ENCODE results near the gene CYP1A2. TPM values are rescaled to one million over a fixed set of nuclear protein-coding genes. Genes with fewer than 3 reads are reported as not detected.

Gene CYP1A2
- total RNA-seq, 2 experiments from 2014 or later: not detected

- Histone ChIP-seq H3K27me3 (ENCODE audit: control insufficient read depth in 1 of 2, insufficient read depth in 2 of 2, low read length in 2 of 2) (no peaks in the 10 kb centered on the region), H3K36me3 (ENCODE audit: insufficient read depth, low read length) (peaks cover 60% of the 10 kb centered on the region), H3K4me3 (ENCODE audit: low read length) (peak overlapping the region; percentile 100), H3K9me3 (ENCODE audit: control insufficient read depth in 1 of 2, insufficient read depth in 1 of 2, low read length in 2 of 2) (no peaks in the 10 kb centered on the region), H3K4me1 (ENCODE audit: insufficient read depth, low read length) (peaks cover 96% of the 10 kb centered on the region), H3K27ac (ENCODE audit: low read depth in 1 of 2, low read length in 2 of 2) (peak overlapping the region; percentile 69 to 93)
- H3K4me1 Mint-ChIP-seq (ENCODE audit: low read depth): peaks cover 90% of the 10 kb centered on the region
- no peaks in the 10 kb centered on the region for H3K27me3 Mint-ChIP-seq
- H3K4me3 Mint-ChIP-seq: peak overlapping the region; percentile 90
- H3K9me3 Mint-ChIP-seq: no peaks in the 10 kb centered on the region
- intact Hi-C loops (cut with DNase I, micrococcal nuclease): loop anchor here (1.0 to 10.0 kb wide), 6 partner anchors 8 to 795 kb away; partner anchors contain the start of genes C15orf39 (in 2 of the 2), ARID3B (in 1 of the 2), PML (in 1 of the 2) and STOML1 (in 1 of the 2)
- ChIA-PET CTCF (interaction anchor here (1.1 to 14.8 kb wide), 3 partner anchors 10 to 18 kb away, joined by 4 to 353 read pairs (median 8); no protein-coding TSS in a partner anchor), POLR2A (interaction anchor here (1.0 to 33.5 kb wide), 5 partner anchors 6 to 662 kb away, joined by 3 to 925 read pairs (median 17); partner anchors contain the start of genes CSK, FAM219B and SIN3A)
- ATAC-seq (ENCODE audit: poor library complexity) (no peak), DNase-seq (peak in 3 of 14 experiments; percentile 14 to 38 (median 17))
- peak overlapping the region; percentile 94 for H3K27ac Mint-ChIP-seq
- H3K36me3 Mint-ChIP-seq (ENCODE audit: low read depth): peaks cover 41% of the 10 kb centered on the region
- TF ChIP-seq CTCF (IDR thresholded peaks at IDR 0.05): no peak
Observed at GRCh38 chr15:74789741-74790079, 41.1 kb downstream of the CYP1A2 start.

GRCh38 chr15:74790080-74790916, 41.7 kb downstream of the CYP1A2 start:
- Histone ChIP-seq H3K4me1 (ENCODE audit: insufficient read depth, low read length) (peaks cover 96% of the 10 kb centered on the region), H3K27ac (ENCODE audit: low read depth in 1 of 2, low read length in 2 of 2) (peak overlapping the region; percentile 69 to 93), H3K27me3 (ENCODE audit: control insufficient read depth in 1 of 2, insufficient read depth in 2 of 2, low read length in 2 of 2) (no peaks in the 10 kb centered on the region), H3K36me3 (ENCODE audit: insufficient read depth, low read length) (peaks cover 62% of the 10 kb centered on the region), H3K4me3 (ENCODE audit: low read length) (peak overlapping the region; percentile 100), H3K9me3 (ENCODE audit: control insufficient read depth in 1 of 2, insufficient read depth in 1 of 2, low read length in 2 of 2) (no peaks in the 10 kb centered on the region)
- ChIA-PET POLR2A (interaction anchor here (0.5 to 33.5 kb wide), 5 partner anchors 5 to 387 kb away, joined by 3 to 925 read pairs (median 4); partner anchors contain the start of genes CSK and FAM219B), CTCF (interaction anchor here (0.7 to 14.8 kb wide), 4 partner anchors 9 to 19 kb away, joined by 3 to 353 read pairs (median 6); no protein-coding TSS in a partner anchor)
- H3K36me3 Mint-ChIP-seq (ENCODE audit: low read depth): peaks cover 42% of the 10 kb centered on the region
- H3K9me3 Mint-ChIP-seq: no peaks in the 10 kb centered on the region
- TF ChIP-seq CTCF (IDR thresholded peaks at IDR 0.05): no peak
- DNase-seq (peak in 4 of 14 experiments; percentile 43 to 69 (median 59)), ATAC-seq (ENCODE audit: poor library complexity) (no peak)
- peak overlapping the region; percentile 94 for H3K27ac Mint-ChIP-seq
- peaks cover 90% of the 10 kb centered on the region for H3K4me1 Mint-ChIP-seq (ENCODE audit: low read depth)
- intact Hi-C loops (cut with DNase I, micrococcal nuclease): no loop called here
- H3K27me3 Mint-ChIP-seq: no peaks in the 10 kb centered on the region
- peak overlapping the region; percentile 90 for H3K4me3 Mint-ChIP-seq

GRCh38 chr15:74791007-74791406, 42.4 kb downstream of the CYP1A2 start:
- H3K4me3 ChIP-seq (ENCODE audit: low read length): peak overlapping the region; percentile 100
- CTCF ChIA-PET: interaction anchor here (0.8 to 14.8 kb wide), 3 partner anchors 8 to 577 kb away, joined by 3 to 353 read pairs (median 8); partner anchors contain the start of gene MAN2C1
- intact Hi-C loops (cut with DNase I, micrococcal nuclease): no loop called here

More at GRCh38 chr15:74791007-74791406, 42.4 kb downstream of the CYP1A2 start:
- POLR2A ChIA-PET: interaction anchor here (0.5 to 33.5 kb wide), 2 partner anchors 12 to 388 kb away, joined by 3 to 925 read pairs; partner anchors contain the start of gene CSK
- DNase-seq: no peak
- Mint-ChIP-seq H3K27me3 (no peaks in the 10 kb centered on the region), H3K4me1 (ENCODE audit: low read depth) (peaks cover 91% of the 10 kb centered on the region), H3K9me3 (no peaks in the 10 kb centered on the region), H3K36me3 (ENCODE audit: low read depth) (peaks cover 39% of the 10 kb centered on the region), H3K4me3 (peak overlapping the region; percentile 75), H3K27ac (peak overlapping the region; percentile 94)
- TF ChIP-seq CTCF (IDR thresholded peaks at IDR 0.05): no peak
- ATAC-seq (ENCODE audit: poor library complexity): no peak
- H3K9me3 ChIP-seq (ENCODE audit: control insufficient read depth in 1 of 2, insufficient read depth in 1 of 2, low read length in 2 of 2): no peaks in the 10 kb centered on the region
- peaks cover 60% of the 10 kb centered on the region for H3K36me3 ChIP-seq (ENCODE audit: insufficient read depth, low read length)
- peaks cover 96% of the 10 kb centered on the region for H3K4me1 ChIP-seq (ENCODE audit: insufficient read depth, low read length)
- no peaks in the 10 kb centered on the region for H3K27me3 ChIP-seq (ENCODE audit: control insufficient read depth in 1 of 2, insufficient read depth in 2 of 2, low read length in 2 of 2)
- H3K27ac ChIP-seq (ENCODE audit: low read depth in 1 of 2, low read length in 2 of 2): peak overlapping the region in 1 of 2 donors; percentile 93

All from CD4-positive, alpha-beta T cell (primary cell).